Measurements from ENCODE around the gene ZCCHC2.

Gene ZCCHC2

GRCh38 chr18:62607302-62607701 lies 84.5 kb downstream of the ZCCHC2 start:
- no peak for DNase-seq (ENCODE audit: low read depth in 1 of 2, low spot score in 1 of 2)

GRCh38 chr18:62607708-62608428 lies 85.0 kb downstream of the ZCCHC2 start:
- DNase-seq (ENCODE audit: low read depth in 1 of 2, low spot score in 1 of 2): no peak

GRCh38 chr18:62609764-62610163 lies 86.9 kb downstream of the ZCCHC2 start:
- DNase-seq (ENCODE audit: low read depth in 1 of 2, low spot score in 1 of 2): no peak

- DNase-seq (ENCODE audit: low read depth in 1 of 2, low spot score in 1 of 2): no peak
These were observed 87.5 kb downstream of the ZCCHC2 start for GRCh38 chr18:62610351-62610700.

GRCh38 chr18:62610701-62611411 lies 88.0 kb downstream of the ZCCHC2 start:
- no peak for DNase-seq (ENCODE audit: low read depth in 1 of 2, low spot score in 1 of 2)

GRCh38 chr18:62611453-62612288 lies 88.8 kb downstream of the ZCCHC2 start:
- DNase-seq (ENCODE audit: low read depth in 1 of 2, low spot score in 1 of 2): no peak

- DNase-seq (ENCODE audit: low read depth in 1 of 2, low spot score in 1 of 2): no peak
These were observed 89.4 kb downstream of the ZCCHC2 start for GRCh38 chr18:62612289-62612645.

GRCh38 chr18:62612776-62613175 lies 90.0 kb downstream of the ZCCHC2 start:
- DNase-seq (ENCODE audit: low read depth in 1 of 2, low spot score in 1 of 2): no peak

- DNase-seq (ENCODE audit: low read depth in 1 of 2, low spot score in 1 of 2): no peak
These were observed 91.7 kb downstream of the ZCCHC2 start for GRCh38 chr18:62614494-62614893.

GRCh38 chr18:62616331-62616805 lies 93.5 kb downstream of the ZCCHC2 start:
- no peak for DNase-seq (ENCODE audit: low read depth in 1 of 2, low spot score in 1 of 2)

GRCh38 chr18:62617793-62618591 lies 95.2 kb downstream of the ZCCHC2 start:
- no peak for DNase-seq (ENCODE audit: low read depth in 1 of 2, low spot score in 1 of 2)

- no peak for DNase-seq (ENCODE audit: low read depth in 1 of 2, low spot score in 1 of 2)
These were observed 95.9 kb downstream of the ZCCHC2 start for GRCh38 chr18:62618735-62619134.

GRCh38 chr18:62621546-62621945 lies 98.7 kb downstream of the ZCCHC2 start:
- no peak for DNase-seq (ENCODE audit: low read depth in 1 of 2, low spot score in 1 of 2)

- DNase-seq (ENCODE audit: low read depth in 1 of 2, low spot score in 1 of 2): no peak
These were observed 102.2 kb downstream of the ZCCHC2 start for GRCh38 chr18:62625019-62625418.

All from activated CD4-positive, alpha-beta T cell treated with anti-CD3 and anti-CD28 coated beads, Interleukin-2, amount 50 U/mL, for 24 hours (primary cell).